GM21576 (cell line): ENCODE results near the gene RBMY1A1.
"Not testable (repeated sequence)": the region's sequence is repeated elsewhere in the genome, so short reads cannot be mapped to it uniquely, and the experiment has no call there.

Source experiments
- ATAC-seq: cut with Tn5 transposase; IDR thresholded peaks from one replicate; pipeline ENCODE4 v1.9.1; 2021; ENCODE audit warnings: mild to moderate bottlenecking, moderate library complexity; ENCODE audit not compliant: unreplicated experiment

Gene RBMY1A1

DNA sequence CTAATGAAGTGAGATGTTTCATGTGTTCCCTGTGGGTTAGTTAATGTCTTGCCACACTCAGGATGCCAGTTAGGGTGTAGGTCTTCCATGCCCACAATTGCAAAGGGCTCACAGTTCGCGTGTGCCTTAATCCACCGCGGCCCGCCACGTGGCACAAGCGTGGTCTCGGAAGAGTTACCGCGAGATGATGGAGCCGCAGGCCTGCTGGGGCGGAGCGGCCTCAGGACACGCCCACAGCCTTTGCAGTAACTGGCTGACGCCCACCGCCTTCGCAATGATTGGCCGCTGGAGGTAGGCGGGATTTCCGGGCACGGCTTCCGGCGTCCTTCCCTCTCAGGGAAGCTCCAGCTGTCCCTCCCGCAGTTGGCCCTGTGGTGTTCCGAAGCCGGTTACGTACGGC is at the start of gene RBMY1A1:
Gene RBMY1A1 (plus strand): TSS at position 301 of the 400 bp plus-strand sequence. CDS start 2,013 bp downstream, outside the sequence.
- not testable (repeated sequence) for ATAC-seq

- ATAC-seq: not testable (repeated sequence)
Measured at GRCh38 chrY:21511038-21511437, 23.6 kb upstream of the RBMY1A1 start, which contains the start of gene RBMY1B. Gene RBMY1B, plus strand, starts transcription at chrY:21511338. Its CDS starts 2,013 bp downstream, at chrY:21513351.

DNA sequence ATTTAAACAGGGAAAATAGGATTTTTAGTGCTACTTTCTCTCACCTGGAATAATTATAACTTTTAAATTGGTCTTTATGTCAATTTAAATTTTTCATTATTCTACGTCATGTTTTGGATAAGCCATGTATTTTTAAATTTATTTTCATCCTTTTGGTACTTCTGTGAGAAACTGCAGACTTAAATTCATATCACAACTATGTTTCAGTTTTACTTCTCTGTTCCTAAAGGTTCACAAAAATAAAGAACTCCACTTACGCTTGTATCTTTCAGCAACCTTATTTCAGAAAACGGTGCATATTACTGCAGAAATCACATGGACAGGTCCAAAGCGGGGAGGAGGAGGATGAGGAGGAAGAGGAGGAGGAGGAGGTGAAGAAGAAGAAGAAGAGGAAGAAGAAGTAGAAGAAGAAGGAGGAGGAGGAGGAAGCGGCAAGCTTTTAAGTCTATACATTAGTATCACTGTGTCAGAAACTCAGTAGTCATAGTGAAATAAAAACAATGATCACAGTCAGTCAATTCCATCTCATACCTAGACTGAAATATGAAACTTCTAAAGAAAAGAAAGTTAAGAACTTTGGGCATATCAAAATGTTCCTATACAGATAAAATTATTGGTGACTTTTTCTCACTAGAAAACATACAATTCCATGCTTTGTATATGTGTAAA is 24.8 kb downstream of the RBMY1A1 start:
- not testable (repeated sequence) for ATAC-seq

DNA sequence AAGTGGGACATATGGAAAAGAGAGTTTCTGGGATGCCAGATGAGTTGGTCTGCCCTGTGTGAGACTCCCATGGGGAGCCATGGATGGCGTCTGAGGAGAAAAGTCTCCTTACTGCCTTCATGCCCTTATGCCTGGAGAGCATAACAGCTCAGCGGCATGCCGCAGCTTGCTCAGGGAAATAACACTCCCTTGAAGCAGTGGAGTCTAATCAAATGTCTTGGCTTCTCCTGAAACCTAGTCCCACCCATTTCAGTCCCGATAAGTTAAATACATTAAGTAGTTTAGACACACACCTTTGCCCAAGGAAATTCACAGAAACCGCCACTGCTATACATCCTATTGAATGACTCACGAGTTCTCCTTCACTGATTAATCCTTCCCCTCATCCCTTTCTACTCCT is 50.8 kb downstream of the RBMY1A1 start:
- no peak for ATAC-seq

GRCh38 chrY:21586454-21586853 is 51.8 kb downstream of the RBMY1A1 start:
- not testable (repeated sequence) for ATAC-seq

DNA sequence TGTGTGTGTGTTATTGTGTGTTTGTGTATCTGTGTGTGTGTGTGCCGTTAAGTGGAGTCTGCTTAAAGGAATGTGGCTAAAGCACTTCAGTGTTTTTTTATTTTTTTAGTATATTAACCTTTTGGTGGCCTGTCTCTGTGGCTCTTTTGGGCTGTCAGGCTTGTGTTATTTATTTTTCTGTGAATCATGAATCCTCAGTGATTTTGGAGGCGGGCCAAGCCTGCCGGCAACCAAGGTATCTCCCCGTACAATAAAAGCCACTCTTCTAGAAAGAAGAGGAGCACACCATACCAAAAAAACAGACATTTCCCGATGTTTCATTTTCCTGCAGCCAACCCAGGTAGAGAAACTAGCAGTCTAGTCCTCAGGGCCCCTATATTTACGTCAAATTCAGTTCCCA is 57.4 kb downstream of the RBMY1A1 start:
- ATAC-seq: no peak

GRCh38 chrY:21596287-21596686 is 61.6 kb downstream of the RBMY1A1 start:
- not testable (repeated sequence) for ATAC-seq
